SU-DHL-6 (cell line): Measurements from ENCODE around the gene ARPC1A.

Source experiments
- H2AFZ ChIP-seq: fragments of 200-600 bp; sonication (generic); 2 replicates; pipeline ENCODE4 v1.6.1; 2014; ENCODE audit warnings: low read depth, mild to moderate bottlenecking, moderate library complexity, mixed read lengths, antibody characterized with exemption, low read length; ENCODE audit not compliant: severe bottlenecking
- H3F3A ChIP-seq: fragments of 200-600 bp; shearing (Covaris generic); 2 replicates; pipeline ENCODE4 v1.6.0; 2016; ENCODE audit warnings: antibody characterized with exemption, mild to moderate bottlenecking; ENCODE audit not compliant: insufficient read depth
- H3K27ac ChIP-seq: fragments of 200-600 bp; sonication (generic); 2 replicates; pipeline ENCODE4 v1.5.1; 2016; ENCODE audit warnings: low read depth, mild to moderate bottlenecking, low read length, moderate library complexity, mixed read lengths
- H3K27me3 ChIP-seq: fragments of 200-600 bp; sonication (generic), shearing (Covaris generic); 2 replicates; pipeline ENCODE4 v1.6.0; 2014; ENCODE audit warnings: mild to moderate bottlenecking, low read length
- H3K36me3 ChIP-seq: fragments of 200-600 bp; sonication (generic); 2 replicates; pipeline ENCODE4 v1.6.1; 2014; ENCODE audit warnings: mild to moderate bottlenecking, low read length, mixed read lengths
- H3K4me2 ChIP-seq: fragments of 300-600, 200-600 bp; shearing (Covaris generic), sonication (generic); 2 replicates; pipeline ENCODE4 v1.6.0; 2014; ENCODE audit warnings: low read length, low read depth, mild to moderate bottlenecking; ENCODE audit not compliant: poor library complexity, severe bottlenecking
- H3K4me3 ChIP-seq: fragments of 200-600 bp; sonication (generic); 2 replicates; pipeline ENCODE4 v1.5.1; 2014; ENCODE audit warnings: antibody characterized with exemption, low read length, mild to moderate bottlenecking, mixed read lengths; ENCODE audit not compliant: insufficient read depth, poor library complexity, severe bottlenecking
- H3K79me2 ChIP-seq: fragments of 200-600 bp; sonication (generic); 2 replicates; pipeline ENCODE4 v1.6.1; 2014; ENCODE audit warnings: mild to moderate bottlenecking, low read length, moderate library complexity; ENCODE audit not compliant: insufficient read depth
- H3K9ac ChIP-seq: fragments of 200-600 bp; sonication (generic); 2 replicates; pipeline ENCODE4 v1.7.0; 2014; ENCODE audit warnings: mild to moderate bottlenecking, low read length
- H3K9me2 ChIP-seq: fragments of 200-600 bp; sonication (generic); replicated peaks from 2 replicates; pipeline ENCODE4 v1.6.1; 2014; ENCODE audit warnings: low read length; ENCODE audit not compliant: insufficient read depth
- H3K9me3 ChIP-seq: fragments of 200-600 bp; sonication (generic); 2 replicates; pipeline ENCODE4 v1.6.1; 2014; ENCODE audit warnings: low read length, mixed read lengths; ENCODE audit not compliant: insufficient read depth
- H4K20me1 ChIP-seq: fragments of 200-600 bp; sonication (generic); 2 replicates; pipeline ENCODE4 v1.6.1; 2014; ENCODE audit warnings: low read depth, mild to moderate bottlenecking, antibody characterized with exemption, low read length, moderate library complexity, mixed read lengths
- EZH2phosphoT487 ChIP-seq: fragments of 200-600 bp; sonication (generic), shearing (Covaris generic); conservative IDR thresholded peaks from 2 replicates; pipeline ENCODE4 v1.6.1; 2018; ENCODE audit warnings: mild to moderate bottlenecking, antibody characterized with exemption, low read length, moderate library complexity, mixed read lengths
- TF ChIP-seq, protein P1 (sequence below): fragments of 200-600 bp; sonication (generic); IDR thresholded peaks from one replicate; pipeline ENCODE4 v1.5.1; 2017; ENCODE audit warnings: antibody characterized with exemption, mild to moderate bottlenecking, low read length, moderate library complexity; ENCODE audit not compliant: insufficient read depth, poor library complexity, severe bottlenecking

ARPC1A gene

DNA sequence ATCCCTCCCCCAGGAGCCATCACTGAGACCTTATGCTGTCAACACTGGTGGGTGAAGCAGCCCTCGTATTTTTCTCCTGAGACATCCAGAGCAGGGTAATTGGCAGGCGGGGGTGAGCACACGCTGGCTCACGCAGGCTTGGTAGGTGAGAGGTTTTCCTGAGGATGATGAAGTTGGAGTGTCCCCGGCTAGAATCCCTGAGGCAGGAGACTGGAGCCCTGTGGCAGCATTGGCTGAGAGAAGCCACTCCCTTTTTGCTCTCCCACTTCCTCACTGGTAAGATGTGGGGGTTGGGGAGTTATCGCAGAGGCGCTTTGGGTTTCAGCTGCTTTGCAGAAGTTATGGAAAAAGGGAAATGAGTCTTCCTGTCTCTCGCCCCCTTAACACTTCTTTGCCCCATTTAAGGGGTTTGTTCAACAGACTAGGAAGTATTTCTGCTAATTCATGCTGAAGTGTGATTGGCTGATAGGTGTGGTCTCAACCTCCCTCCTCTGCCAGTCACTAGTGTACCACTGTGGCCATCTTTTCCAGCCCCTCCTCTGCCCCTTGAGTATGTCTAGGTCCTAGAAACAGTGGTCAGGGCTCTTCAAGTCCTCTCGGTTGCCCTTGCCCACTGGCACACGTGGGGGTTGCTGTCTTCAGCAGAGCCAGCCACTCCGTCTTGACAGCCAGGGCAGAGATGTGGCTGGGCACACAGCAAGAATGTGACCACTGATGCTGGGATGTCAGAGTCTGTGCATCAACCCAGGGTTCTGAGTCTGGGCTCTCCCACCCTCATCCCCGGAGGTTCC, 54.5 kb downstream of the ARPC1A start:
- H2AFZ ChIP-seq: no peak overlapping the region
- TF ChIP-seq, protein P1, sequence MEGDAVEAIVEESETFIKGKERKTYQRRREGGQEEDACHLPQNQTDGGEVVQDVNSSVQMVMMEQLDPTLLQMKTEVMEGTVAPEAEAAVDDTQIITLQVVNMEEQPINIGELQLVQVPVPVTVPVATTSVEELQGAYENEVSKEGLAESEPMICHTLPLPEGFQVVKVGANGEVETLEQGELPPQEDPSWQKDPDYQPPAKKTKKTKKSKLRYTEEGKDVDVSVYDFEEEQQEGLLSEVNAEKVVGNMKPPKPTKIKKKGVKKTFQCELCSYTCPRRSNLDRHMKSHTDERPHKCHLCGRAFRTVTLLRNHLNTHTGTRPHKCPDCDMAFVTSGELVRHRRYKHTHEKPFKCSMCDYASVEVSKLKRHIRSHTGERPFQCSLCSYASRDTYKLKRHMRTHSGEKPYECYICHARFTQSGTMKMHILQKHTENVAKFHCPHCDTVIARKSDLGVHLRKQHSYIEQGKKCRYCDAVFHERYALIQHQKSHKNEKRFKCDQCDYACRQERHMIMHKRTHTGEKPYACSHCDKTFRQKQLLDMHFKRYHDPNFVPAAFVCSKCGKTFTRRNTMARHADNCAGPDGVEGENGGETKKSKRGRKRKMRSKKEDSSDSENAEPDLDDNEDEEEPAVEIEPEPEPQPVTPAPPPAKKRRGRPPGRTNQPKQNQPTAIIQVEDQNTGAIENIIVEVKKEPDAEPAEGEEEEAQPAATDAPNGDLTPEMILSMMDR: no peak
- no peak for TF ChIP-seq EZH2phosphoT487
- peaks cover 11% of the 10 kb centered on the region; the same call in 1 of the 2 replicates for H4K20me1 ChIP-seq
- H3K9me2 ChIP-seq: no peaks in the 10 kb centered on the region
- peak overlapping the region; percentile 88 for H3K27ac ChIP-seq
- peak overlapping the region; percentile 19 for H3K4me3 ChIP-seq
- H3K27me3 ChIP-seq: no peaks in the 10 kb centered on the region
- H3K79me2 ChIP-seq: peaks cover 84% of the 10 kb centered on the region
- 0 out of 2 replicates have a peak, but pooled peaks cover 2% of the 10 kb centered on the region for H3K36me3 ChIP-seq
- H3K9me3 ChIP-seq: no peaks in the 10 kb centered on the region
- peak overlapping the region; percentile 50 for H3K4me2 ChIP-seq
- H3K9ac ChIP-seq: peak overlapping the region; percentile 54
- peaks cover 30% of the 10 kb centered on the region for H3F3A ChIP-seq

- H4K20me1 ChIP-seq: peaks cover 8% of the 10 kb centered on the region; the same call in 1 of the 2 replicates
- H3K9me3 ChIP-seq: no peaks in the 10 kb centered on the region
- no peak overlapping the region for H2AFZ ChIP-seq
- H3F3A ChIP-seq: peaks cover 28% of the 10 kb centered on the region
- H3K79me2 ChIP-seq: peaks cover 81% of the 10 kb centered on the region
- peak overlapping the region; percentile 19 for H3K4me3 ChIP-seq
- no peaks in the 10 kb centered on the region for H3K9me2 ChIP-seq
- peak overlapping the region; percentile 50 for H3K4me2 ChIP-seq
- H3K27me3 ChIP-seq: no peaks in the 10 kb centered on the region
- peak overlapping the region; percentile 88 for H3K27ac ChIP-seq
- 0 out of 2 replicates have a peak, but pooled peaks cover 2% of the 10 kb centered on the region for H3K36me3 ChIP-seq
- no peak for TF ChIP-seq EZH2phosphoT487
- TF ChIP-seq, protein P1: no peak
- peak overlapping the region; percentile 54 for H3K9ac ChIP-seq
Measured at GRCh38 chr7:99380823-99381663, 55.3 kb downstream of the ARPC1A start.

DNA sequence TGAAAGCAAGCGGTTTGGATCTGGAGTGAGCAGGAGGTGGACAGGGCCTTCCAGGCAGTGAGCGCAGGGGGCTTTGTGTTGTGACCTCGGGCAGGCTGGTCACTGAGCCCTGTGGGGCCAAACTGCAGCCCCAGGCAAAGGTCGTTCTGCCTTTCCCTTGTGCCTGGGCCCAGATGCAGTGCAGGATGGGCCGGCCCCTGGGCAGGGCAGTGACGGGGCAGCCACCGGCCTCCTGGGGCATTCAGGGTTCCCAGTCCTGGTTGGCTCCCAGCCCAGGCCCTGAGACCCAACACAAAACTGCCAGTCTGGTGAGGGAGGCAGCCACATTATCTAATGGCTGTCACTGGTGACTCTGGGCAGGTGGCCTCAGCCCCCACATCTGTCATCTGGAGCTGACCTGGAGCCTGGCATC, 56.0 kb downstream of the ARPC1A start:
- Histone ChIP-seq H2AFZ (no peak overlapping the region), H3K27me3 (no peaks in the 10 kb centered on the region), H3K9ac (peak overlapping the region; percentile 54), H3K79me2 (peaks cover 75% of the 10 kb centered on the region), H3K36me3 (0 out of 2 replicates have a peak, but pooled peaks cover 2% of the 10 kb centered on the region), H3F3A (peaks cover 24% of the 10 kb centered on the region), H3K4me2 (no peak overlapping the region), H3K9me2 (no peaks in the 10 kb centered on the region), H3K4me3 (no peak overlapping the region), H3K27ac (peak overlapping the region; percentile 88), H3K9me3 (no peaks in the 10 kb centered on the region), H4K20me1 (peaks cover 5% of the 10 kb centered on the region; the same call in 1 of the 2 replicates)
- no peak for TF ChIP-seq EZH2phosphoT487
- TF ChIP-seq, protein P1: no peak
